Measurements from ENCODE around the gene ELOVL5. TPM values are rescaled to one million over a fixed set of nuclear protein-coding genes. Genes with fewer than 3 reads are reported as not detected.

ELOVL5 gene
- total RNA-seq, 4 donors from 2014 or later = 14.3 to 63.1 (median 29.2) TPM

DNA sequence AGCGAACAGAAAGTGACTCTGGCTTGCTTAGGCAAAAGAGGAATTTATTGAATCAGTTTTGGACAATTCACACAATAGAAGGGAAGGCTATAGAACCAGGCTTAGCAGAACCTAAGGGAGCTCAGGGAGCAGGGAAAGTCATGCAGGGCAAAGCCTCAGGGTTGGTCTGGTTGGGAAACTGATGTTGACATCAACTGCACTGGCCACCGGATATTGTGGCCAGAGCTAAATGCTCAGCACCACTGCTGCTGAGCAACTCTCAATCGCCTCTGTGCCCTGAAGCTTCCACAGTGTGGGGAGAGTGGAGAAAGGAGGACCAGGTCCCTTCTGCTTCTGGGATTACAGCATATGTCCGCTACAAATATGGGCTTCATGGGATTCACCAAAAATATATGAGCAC is 106.8 kb downstream of the ELOVL5 start:
- H3K36me3 ChIP-seq = no peaks in the 10 kb centered on the region
- intact Hi-C loops (cut with DNase I; ENCODE audit: low total_unique reads) (no loop called here), in situ Hi-C loops (cut with MboI; ENCODE audit: low pct_ligation_motif_present in 1 of 4, low pct_unique_long_range_greater_than_20kb in 1 of 4, low sequenced_read_pairs in 3 of 4) (no loop called here)
- no peaks in the 10 kb centered on the region for H3K4me1 ChIP-seq
- H3K4me3 ChIP-seq = no peak overlapping the region
- TF ChIP-seq EP300 (IDR thresholded peaks at IDR 0.05; ENCODE audit: low read depth) (no peak), POLR2A (IDR thresholded peaks at IDR 0.05) (no peak), POLR2AphosphoS5 (IDR thresholded peaks at IDR 0.05) (no peak)
- TF ChIP-seq, protein P1, sequence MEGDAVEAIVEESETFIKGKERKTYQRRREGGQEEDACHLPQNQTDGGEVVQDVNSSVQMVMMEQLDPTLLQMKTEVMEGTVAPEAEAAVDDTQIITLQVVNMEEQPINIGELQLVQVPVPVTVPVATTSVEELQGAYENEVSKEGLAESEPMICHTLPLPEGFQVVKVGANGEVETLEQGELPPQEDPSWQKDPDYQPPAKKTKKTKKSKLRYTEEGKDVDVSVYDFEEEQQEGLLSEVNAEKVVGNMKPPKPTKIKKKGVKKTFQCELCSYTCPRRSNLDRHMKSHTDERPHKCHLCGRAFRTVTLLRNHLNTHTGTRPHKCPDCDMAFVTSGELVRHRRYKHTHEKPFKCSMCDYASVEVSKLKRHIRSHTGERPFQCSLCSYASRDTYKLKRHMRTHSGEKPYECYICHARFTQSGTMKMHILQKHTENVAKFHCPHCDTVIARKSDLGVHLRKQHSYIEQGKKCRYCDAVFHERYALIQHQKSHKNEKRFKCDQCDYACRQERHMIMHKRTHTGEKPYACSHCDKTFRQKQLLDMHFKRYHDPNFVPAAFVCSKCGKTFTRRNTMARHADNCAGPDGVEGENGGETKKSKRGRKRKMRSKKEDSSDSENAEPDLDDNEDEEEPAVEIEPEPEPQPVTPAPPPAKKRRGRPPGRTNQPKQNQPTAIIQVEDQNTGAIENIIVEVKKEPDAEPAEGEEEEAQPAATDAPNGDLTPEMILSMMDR (IDR thresholded peaks at IDR 0.05) = no peak
- WGBS, 2 donors (ENCODE audit: low coverage in 1 of 2) = 85 to 100% methylated on average over 2 to 4 of the region's 4 CpGs
- no peaks in the 10 kb centered on the region for H3K9me3 ChIP-seq
- H3K27ac ChIP-seq = no peak overlapping the region
- no peak for DNase-seq
- no peaks in the 10 kb centered on the region for H3K27me3 ChIP-seq

DNA sequence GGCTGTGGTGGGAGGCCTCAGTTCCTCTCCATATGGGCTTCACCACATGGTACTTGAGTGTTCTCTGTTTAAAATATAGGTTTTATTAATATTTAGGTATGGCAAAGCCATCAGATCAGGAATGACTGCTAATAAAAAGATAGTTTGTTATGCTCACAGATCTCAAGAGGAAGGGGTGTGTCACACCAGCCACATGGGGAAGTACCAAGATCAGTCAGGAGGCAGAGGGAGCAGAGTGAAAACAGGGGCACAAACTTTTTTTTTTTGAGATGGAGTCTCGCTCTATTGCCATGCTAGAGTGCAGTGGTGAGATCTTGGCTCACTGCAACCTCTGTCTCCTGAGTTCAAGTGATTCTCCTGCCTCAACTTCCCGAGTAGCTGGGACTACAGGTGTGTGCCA is 108.0 kb downstream of the ELOVL5 start:
- H3K27ac ChIP-seq = no peak overlapping the region
- no peaks in the 10 kb centered on the region for H3K9me3 ChIP-seq
- 65 to 66% methylated on average over 2 of the region's 2 CpGs for WGBS, 2 donors (ENCODE audit: low coverage in 1 of 2)
- in situ Hi-C loops (cut with MboI; ENCODE audit: low pct_ligation_motif_present in 1 of 4, low pct_unique_long_range_greater_than_20kb in 1 of 4, low sequenced_read_pairs in 3 of 4) = no loop called here
- no peaks in the 10 kb centered on the region for H3K4me1 ChIP-seq
- H3K4me3 ChIP-seq = no peak overlapping the region
- intact Hi-C loops (cut with DNase I; ENCODE audit: low total_unique reads) = no loop called here
- no peak for DNase-seq
- TF ChIP-seq POLR2AphosphoS5 (IDR thresholded peaks at IDR 0.05) (no peak), EP300 (IDR thresholded peaks at IDR 0.05; ENCODE audit: low read depth) (no peak), POLR2A (IDR thresholded peaks at IDR 0.05) (no peak)
- TF ChIP-seq, protein P1 (IDR thresholded peaks at IDR 0.05) = no peak
- no peaks in the 10 kb centered on the region for H3K36me3 ChIP-seq
- no peaks in the 10 kb centered on the region for H3K27me3 ChIP-seq

DNA sequence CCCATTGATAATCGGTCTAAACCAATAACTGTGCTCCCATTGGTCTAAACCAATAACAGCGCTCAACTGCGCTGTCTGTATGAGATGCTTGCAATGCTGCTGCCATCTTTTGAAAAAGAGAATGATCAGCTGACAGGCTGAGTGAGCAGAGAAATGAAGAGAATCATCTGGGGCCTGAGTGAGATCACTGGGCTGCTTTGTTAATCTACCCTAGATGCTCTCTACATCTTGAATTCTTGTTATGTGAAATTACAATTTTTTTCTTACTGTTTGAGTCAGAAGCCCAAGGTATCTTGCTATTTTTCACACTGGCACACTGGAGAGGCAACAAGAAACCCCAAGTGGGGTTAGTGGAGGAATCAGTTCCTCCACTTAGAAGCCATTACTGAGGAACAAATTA is 108.6 kb downstream of the ELOVL5 start:
- no peak for TF ChIP-seq POLR2AphosphoS5 (IDR thresholded peaks at IDR 0.05)
- TF ChIP-seq POLR2A (IDR thresholded peaks at IDR 0.05) = no peak
- TF ChIP-seq EP300 (IDR thresholded peaks at IDR 0.05; ENCODE audit: low read depth) = no peak
- TF ChIP-seq, protein P1 (IDR thresholded peaks at IDR 0.05) = no peak
- WGBS, 2 donors (ENCODE audit: low coverage in 1 of 2) = 96 to 100% methylated on average over 2 to 3 of the region's 3 CpGs
- no peaks in the 10 kb centered on the region for H3K27me3 ChIP-seq
- in situ Hi-C loops (cut with MboI; ENCODE audit: low pct_ligation_motif_present in 1 of 4, low pct_unique_long_range_greater_than_20kb in 1 of 4, low sequenced_read_pairs in 3 of 4) (no loop called here), intact Hi-C loops (cut with DNase I; ENCODE audit: low total_unique reads) (no loop called here)
- H3K27ac ChIP-seq = no peak overlapping the region
- no peak for DNase-seq
- no peaks in the 10 kb centered on the region for H3K9me3 ChIP-seq
- H3K4me1 ChIP-seq = no peaks in the 10 kb centered on the region
- H3K36me3 ChIP-seq = no peaks in the 10 kb centered on the region
- H3K4me3 ChIP-seq = no peak overlapping the region

DNA sequence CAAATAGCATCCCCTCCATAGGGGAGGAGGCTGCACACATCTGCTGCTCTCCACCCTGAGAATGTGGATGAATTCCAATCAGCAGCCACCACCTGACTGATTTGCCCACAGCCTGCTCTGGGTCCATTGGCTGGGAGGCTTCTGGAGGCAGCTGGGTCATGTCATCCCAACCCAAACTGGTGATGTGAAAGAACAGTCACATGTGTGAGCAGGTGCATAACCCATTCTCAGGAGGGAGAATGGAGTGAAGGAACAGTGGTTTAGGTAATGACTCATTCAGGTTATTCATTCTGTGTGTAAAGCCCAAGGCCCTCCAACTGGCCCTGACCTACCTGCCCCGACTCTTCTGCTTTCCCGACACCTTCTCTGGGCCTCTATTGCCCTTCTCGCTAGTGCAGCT is 109.2 kb downstream of the ELOVL5 start:
- Histone ChIP-seq H3K27me3 (no peaks in the 10 kb centered on the region), H3K4me1 (no peaks in the 10 kb centered on the region), H3K36me3 (no peaks in the 10 kb centered on the region), H3K9me3 (no peaks in the 10 kb centered on the region), H3K4me3 (no peak overlapping the region), H3K27ac (no peak overlapping the region)
- DNase-seq = no peak
- intact Hi-C loops (cut with DNase I; ENCODE audit: low total_unique reads) = no loop called here
- WGBS, 2 donors (ENCODE audit: low coverage in 1 of 2) = 90 to 92% methylated on average over 2 to 3 of the region's 3 CpGs
- TF ChIP-seq POLR2A (IDR thresholded peaks at IDR 0.05) = no peak
- TF ChIP-seq EP300 (IDR thresholded peaks at IDR 0.05; ENCODE audit: low read depth) = no peak
- TF ChIP-seq, protein P1 (IDR thresholded peaks at IDR 0.05) = no peak
- no peak for TF ChIP-seq POLR2AphosphoS5 (IDR thresholded peaks at IDR 0.05)
- in situ Hi-C loops (cut with MboI; ENCODE audit: low pct_ligation_motif_present in 1 of 4, low pct_unique_long_range_greater_than_20kb in 1 of 4, low sequenced_read_pairs in 3 of 4) = no loop called here
